ENCODE results near the gene LCE2B.
"Not testable (repeated sequence)": the region's sequence is repeated elsewhere in the genome, so short reads cannot be mapped to it uniquely, and the experiment has no call there.

The LCE2B gene

GRCh38 chr1:152685823-152686222, at the start of gene LCE2B:
Gene LCE2B, plus strand, starts transcription at chr1:152686123. Its CDS starts 721 bp downstream, at chr1:152686844.
- DNase-seq (ENCODE audit: insufficient read length, low spot score); FAIRE-seq: not testable (repeated sequence)

GRCh38 chr1:152640351-152640750, 45.6 kb upstream of the LCE2B start:
- DNase-seq (ENCODE audit: insufficient read length, low spot score) (no peak), FAIRE-seq (no peak)

- FAIRE-seq, result no peak
- no peak for DNase-seq (ENCODE audit: insufficient read length, low spot score)
Observed at GRCh38 chr1:152643945-152644344, 42.0 kb upstream of the LCE2B start.

GRCh38 chr1:152645146-152645545, 40.8 kb upstream of the LCE2B start:
- no peak for FAIRE-seq
- DNase-seq (ENCODE audit: insufficient read length, low spot score), result no peak

GRCh38 chr1:152646656-152647055, 39.3 kb upstream of the LCE2B start:
- FAIRE-seq (no peak), DNase-seq (ENCODE audit: insufficient read length, low spot score) (no peak)

GRCh38 chr1:152654110-152654509, 31.8 kb upstream of the LCE2B start:
- FAIRE-seq, result peak; percentile 35
- DNase-seq (ENCODE audit: insufficient read length, low spot score), result peak; percentile 36

GRCh38 chr1:152656459-152656858, 29.5 kb upstream of the LCE2B start:
- DNase-seq (ENCODE audit: insufficient read length, low spot score) (no peak), FAIRE-seq (no peak)

- no peak for DNase-seq (ENCODE audit: insufficient read length, low spot score)
- FAIRE-seq, result no peak
Observed at GRCh38 chr1:152657677-152658076, 28.2 kb upstream of the LCE2B start.

GRCh38 chr1:152658649-152659048, 27.3 kb upstream of the LCE2B start:
- FAIRE-seq (no peak), DNase-seq (ENCODE audit: insufficient read length, low spot score) (no peak)

GRCh38 chr1:152663098-152663497, 22.8 kb upstream of the LCE2B start, which contains the start of gene LCE2D:
Gene LCE2D, plus strand, starts transcription at chr1:152663380. Its CDS starts 726 bp downstream, at chr1:152664106.
- DNase-seq (ENCODE audit: insufficient read length, low spot score) (no peak), FAIRE-seq (no peak)

- DNase-seq (ENCODE audit: insufficient read length, low spot score), result not testable (repeated sequence)
Observed at GRCh38 chr1:152666171-152666570, 19.8 kb upstream of the LCE2B start.

GRCh38 chr1:152667648-152668047, 18.3 kb upstream of the LCE2B start:
- no peak for FAIRE-seq
- no peak for DNase-seq (ENCODE audit: insufficient read length, low spot score)

More at GRCh38 chr1:152666171-152666570, 19.8 kb upstream of the LCE2B start:
- FAIRE-seq, result not testable (repeated sequence)

- DNase-seq (ENCODE audit: insufficient read length, low spot score) (no peak), FAIRE-seq (no peak)
Observed at GRCh38 chr1:152673016-152673415, 12.9 kb upstream of the LCE2B start.

GRCh38 chr1:152674983-152675382, 10.9 kb upstream of the LCE2B start, which contains the start of gene LCE2C:
Gene LCE2C, plus strand, starts transcription at chr1:152675279. Its CDS starts 737 bp downstream, at chr1:152676016.
- not testable (repeated sequence) for DNase-seq (ENCODE audit: insufficient read length, low spot score); FAIRE-seq

- FAIRE-seq (no peak), DNase-seq (ENCODE audit: insufficient read length, low spot score) (no peak)
Observed at GRCh38 chr1:152679459-152679858, 6.5 kb upstream of the LCE2B start.

- FAIRE-seq, result no peak
- DNase-seq (ENCODE audit: insufficient read length, low spot score), result no peak
Observed at GRCh38 chr1:152681616-152682015, 4.3 kb upstream of the LCE2B start.

GRCh38 chr1:152683846-152684245, 2.1 kb upstream of the LCE2B start:
- FAIRE-seq (no peak), DNase-seq (ENCODE audit: insufficient read length, low spot score) (no peak)

- DNase-seq (ENCODE audit: insufficient read length, low spot score) (no peak), FAIRE-seq (no peak)
Observed at GRCh38 chr1:152697701-152698600, 12.0 kb downstream of the LCE2B start, which contains the start of gene LCE2A. Gene LCE2A, plus strand, starts transcription at chr1:152698345. Its CDS starts 557 bp downstream, at chr1:152698902.

- DNase-seq (ENCODE audit: insufficient read length, low spot score) (no peak), FAIRE-seq (no peak)
Observed at GRCh38 chr1:152699746-152700145, 13.8 kb downstream of the LCE2B start.

- no peak for DNase-seq (ENCODE audit: insufficient read length, low spot score)
- FAIRE-seq, result no peak
Observed at GRCh38 chr1:152707860-152708259, 21.9 kb downstream of the LCE2B start, which contains the start of gene LCE4A. Gene LCE4A, plus strand, starts transcription at chr1:152708160. Its CDS starts 916 bp downstream, at chr1:152709076.

GRCh38 chr1:152718238-152718637, 32.3 kb downstream of the LCE2B start:
- no peak for DNase-seq (ENCODE audit: insufficient read length, low spot score)
- FAIRE-seq, result no peak

GRCh38 chr1:152725261-152725660, 39.3 kb downstream of the LCE2B start:
- DNase-seq (ENCODE audit: insufficient read length, low spot score) (no peak), FAIRE-seq (no peak)

All from GM19239 (cell line).